ENCODE results near the gene AFF3. TPM values are rescaled to one million over a fixed set of nuclear protein-coding genes. Genes with fewer than 3 reads are reported as not detected.
"Not testable (repeated sequence)": the region's sequence is repeated elsewhere in the genome, so short reads cannot be mapped to it uniquely, and the experiment has no call there.

AFF3 gene
- total and polyA plus RNA-seq, 7 donors, result 0.46 to 25.0 (median 18.6) TPM

- H3K27me3 ChIP-seq, result no peaks in the 10 kb centered on the region
- no peak for TF ChIP-seq POLR2A (IDR thresholded peaks at IDR 0.05)
- H3K4me1 ChIP-seq, result peaks cover 0 to 4% (median 0%) of the 10 kb centered on the region in 4 donors
- no peaks in the 10 kb centered on the region for H3K36me3 ChIP-seq
- H3K4me3 ChIP-seq, result no peak overlapping the region
- H3K27ac ChIP-seq, result no peak overlapping the region
- no peak for DNase-seq
- intact Hi-C loops (cut with DNase I), result no loop called here
- WGBS, 2 donors, result 94 to 95% methylated on average over 1 of the region's 1 CpG
- no peaks in the 10 kb centered on the region for H3K9me3 ChIP-seq
Measured at GRCh38 chr2:99949963-99950362, 192.4 kb downstream of the AFF3 start.

- Histone ChIP-seq H3K36me3 (no peaks in the 10 kb centered on the region), H3K9me3 (no peaks in the 10 kb centered on the region), H3K4me3 (no peak overlapping the region), H3K4me1 (peaks cover 0 to 4% (median 0%) of the 10 kb centered on the region in 4 donors), H3K27ac (no peak overlapping the region), H3K27me3 (no peaks in the 10 kb centered on the region)
- WGBS, 2 donors, result 95 to 96% methylated on average over 4 of the region's 4 CpGs
- TF ChIP-seq POLR2A (IDR thresholded peaks at IDR 0.05) (no peak), POLR2AphosphoS5 (IDR thresholded peaks at IDR 0.05) (no peak), EP300 (IDR thresholded peaks at IDR 0.05) (no peak), CTCF (IDR thresholded peaks at IDR 0.05) (no peak)
- no peak for DNase-seq
- intact Hi-C loops (cut with DNase I), result no loop called here
Measured at GRCh38 chr2:99949530-99949929, 192.9 kb downstream of the AFF3 start.

GRCh38 chr2:99948010-99948409 is 194.4 kb downstream of the AFF3 start:
- no peak for DNase-seq
- H3K4me3 ChIP-seq, result no peak overlapping the region
- no peaks in the 10 kb centered on the region for H3K27me3 ChIP-seq
- no peak overlapping the region for H3K27ac ChIP-seq
- WGBS, 2 donors, result 88 to 93% methylated on average over 5 of the region's 5 CpGs
- no peaks in the 10 kb centered on the region for H3K36me3 ChIP-seq
- no peaks in the 10 kb centered on the region for H3K9me3 ChIP-seq
- intact Hi-C loops (cut with DNase I), result no loop called here
- TF ChIP-seq POLR2AphosphoS5 (IDR thresholded peaks at IDR 0.05) (no peak), CTCF (IDR thresholded peaks at IDR 0.05) (no peak), POLR2A (IDR thresholded peaks at IDR 0.05) (no peak), EP300 (IDR thresholded peaks at IDR 0.05) (no peak)
- H3K4me1 ChIP-seq, result peaks cover 0 to 4% (median 0%) of the 10 kb centered on the region in 4 donors

GRCh38 chr2:99947366-99947765 is 195.0 kb downstream of the AFF3 start:
- H3K27me3 ChIP-seq; H3K4me1 ChIP-seq; H3K36me3 ChIP-seq; DNase-seq; H3K4me3 ChIP-seq; H3K9me3 ChIP-seq; H3K27ac ChIP-seq; intact Hi-C loops (cut with DNase I): not testable (repeated sequence)
- WGBS, 2 donors, result 80 to 92% methylated on average over 4 of the region's 4 CpGs

- Histone ChIP-seq H3K4me3 (no peak overlapping the region), H3K36me3 (no peaks in the 10 kb centered on the region), H3K9me3 (no peaks in the 10 kb centered on the region), H3K27me3 (no peaks in the 10 kb centered on the region), H3K4me1 (no peaks in the 10 kb centered on the region), H3K27ac (no peak overlapping the region)
- TF ChIP-seq CTCF (IDR thresholded peaks at IDR 0.05) (no peak), EP300 (IDR thresholded peaks at IDR 0.05) (no peak), POLR2A (IDR thresholded peaks at IDR 0.05) (no peak), POLR2AphosphoS5 (IDR thresholded peaks at IDR 0.05) (no peak)
- intact Hi-C loops (cut with DNase I), result no loop called here
- 89 to 92% methylated on average over 4 of the region's 4 CpGs for WGBS, 2 donors
- DNase-seq, result no peak
Measured at GRCh38 chr2:99944019-99944418, 198.4 kb downstream of the AFF3 start.

GRCh38 chr2:99942561-99943347 is 199.6 kb downstream of the AFF3 start:
- Histone ChIP-seq H3K27me3 (no peaks in the 10 kb centered on the region), H3K9me3 (no peaks in the 10 kb centered on the region), H3K4me1 (no peaks in the 10 kb centered on the region), H3K27ac (no peak overlapping the region), H3K36me3 (no peaks in the 10 kb centered on the region), H3K4me3 (no peak overlapping the region)
- no peak for DNase-seq
- intact Hi-C loops (cut with DNase I), result no loop called here
- TF ChIP-seq POLR2AphosphoS5 (IDR thresholded peaks at IDR 0.05) (no peak), POLR2A (IDR thresholded peaks at IDR 0.05) (no peak), EP300 (IDR thresholded peaks at IDR 0.05) (no peak), CTCF (IDR thresholded peaks at IDR 0.05) (no peak)
- 92 to 95% methylated on average over 6 of the region's 6 CpGs for WGBS, 2 donors
